ENCODE measurements around the gene TM9SF1.
"Not testable (repeated sequence)": the region's sequence is repeated elsewhere in the genome, so short reads cannot be mapped to it uniquely, and the experiment has no call there.

Gene TM9SF1

DNA sequence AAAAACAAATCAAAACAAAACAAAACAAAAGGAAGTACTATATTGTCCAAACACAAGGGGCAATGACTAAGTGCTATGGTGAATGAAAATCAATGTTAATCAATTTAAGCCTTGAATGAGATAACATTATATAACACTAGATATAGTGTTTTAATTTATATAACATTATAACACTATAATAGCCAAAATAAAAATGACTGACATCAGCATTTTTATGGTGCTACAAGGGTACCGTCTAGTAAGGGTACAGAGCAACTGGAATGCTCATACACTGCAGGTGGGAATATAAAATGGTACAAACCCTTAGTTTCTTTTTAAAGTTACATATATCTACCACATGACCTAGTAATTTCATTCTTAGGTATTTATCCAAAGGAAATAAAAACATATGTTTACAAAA, 31.2 kb upstream of the TM9SF1 start:
- DNase-seq (ENCODE audit: low spot score) = no peak

GRCh38 chr14:24224618-24225071, 29.4 kb upstream of the TM9SF1 start:
- DNase-seq (ENCODE audit: low spot score) = no peak

DNA sequence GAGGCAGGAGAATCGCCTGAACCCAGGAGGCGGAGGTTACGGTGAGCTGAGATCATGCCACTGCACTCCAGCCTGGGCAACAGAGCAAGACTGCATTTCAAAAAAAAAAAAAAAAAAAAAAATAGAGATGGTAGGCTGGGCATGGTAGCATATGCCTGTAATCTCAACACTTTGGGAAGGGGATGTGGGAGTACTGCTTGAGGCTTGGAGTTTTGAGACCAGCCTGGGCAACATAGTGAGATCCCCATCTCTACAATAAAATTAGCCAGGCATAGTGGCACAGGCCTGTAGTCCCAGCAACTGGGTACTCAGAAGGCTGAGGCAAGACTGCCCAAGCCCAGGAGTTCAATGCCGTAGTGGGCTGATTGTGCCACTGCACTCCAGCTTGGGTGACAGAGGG, 27.7 kb upstream of the TM9SF1 start:
- DNase-seq (ENCODE audit: low spot score) = not testable (repeated sequence)

DNA sequence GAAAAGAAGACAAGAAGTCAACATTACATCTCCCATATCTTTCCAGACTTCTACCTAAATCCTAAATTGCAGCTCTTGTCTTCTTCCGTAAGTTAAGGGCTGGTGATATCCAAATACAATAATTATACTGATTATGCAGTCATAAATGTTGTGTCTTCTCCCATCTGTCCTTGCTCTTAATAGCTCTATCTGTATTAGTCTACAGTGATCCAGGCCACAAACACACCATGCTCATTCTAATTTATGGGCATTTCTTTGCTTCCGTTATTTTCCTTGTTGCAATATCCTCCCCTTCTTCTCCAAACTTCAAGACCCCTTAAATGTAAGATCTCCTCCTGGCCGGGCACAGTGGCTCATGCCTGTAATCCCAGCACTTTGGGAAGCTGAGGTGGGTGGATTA, 24.3 kb upstream of the TM9SF1 start:
- no peak for DNase-seq (ENCODE audit: low spot score)

DNA sequence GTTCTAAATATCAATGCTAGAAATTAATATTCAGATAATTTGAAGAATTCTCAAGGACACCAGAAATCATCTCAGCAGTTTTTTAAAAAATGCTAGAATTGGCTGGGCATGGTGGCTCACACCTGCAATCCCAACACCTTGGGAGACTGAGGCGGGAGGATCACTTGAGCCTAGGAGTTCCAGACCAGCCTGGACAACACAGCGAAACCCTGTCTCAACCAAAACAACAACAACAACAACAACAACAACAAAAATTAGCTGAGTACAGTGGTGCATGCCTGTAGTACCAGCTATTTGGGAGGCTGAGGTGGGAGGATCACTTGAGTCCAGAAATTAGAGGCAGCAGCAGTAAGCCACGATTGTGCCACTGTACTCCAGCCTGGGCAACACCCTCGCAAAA, 23.8 kb upstream of the TM9SF1 start:
- no peak for DNase-seq (ENCODE audit: low spot score)

- DNase-seq (ENCODE audit: low spot score) = not testable (repeated sequence)
Observed at GRCh38 chr14:24216876-24217275, 21.6 kb upstream of the TM9SF1 start.

DNA sequence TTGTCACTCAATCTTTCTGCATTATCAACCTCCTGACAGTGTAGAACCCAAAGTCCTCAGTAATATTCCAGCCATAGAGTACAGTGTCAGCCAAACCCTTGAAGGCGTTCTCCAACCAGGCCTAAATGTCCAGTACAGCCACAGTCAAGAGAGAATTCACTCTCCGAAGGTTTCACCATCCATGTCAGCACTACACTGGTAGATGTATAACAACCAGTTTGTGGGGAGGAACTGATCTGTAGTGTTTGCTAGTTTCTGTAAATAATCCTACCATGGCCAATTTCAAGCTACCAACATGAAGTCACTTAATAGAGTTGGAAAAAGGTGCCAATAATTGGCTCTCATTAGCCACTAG, 21.1 kb upstream of the TM9SF1 start:
- no peak for DNase-seq (ENCODE audit: low spot score)

GRCh38 chr14:24215495-24216344, 20.5 kb upstream of the TM9SF1 start, which contains the start of gene MDP1:
Gene MDP1 (minus strand): TSS chr14:24216066. CDS start chr14:24215955, 111 bp downstream.
- DNase-seq (ENCODE audit: low spot score) = peak; percentile 90

DNA sequence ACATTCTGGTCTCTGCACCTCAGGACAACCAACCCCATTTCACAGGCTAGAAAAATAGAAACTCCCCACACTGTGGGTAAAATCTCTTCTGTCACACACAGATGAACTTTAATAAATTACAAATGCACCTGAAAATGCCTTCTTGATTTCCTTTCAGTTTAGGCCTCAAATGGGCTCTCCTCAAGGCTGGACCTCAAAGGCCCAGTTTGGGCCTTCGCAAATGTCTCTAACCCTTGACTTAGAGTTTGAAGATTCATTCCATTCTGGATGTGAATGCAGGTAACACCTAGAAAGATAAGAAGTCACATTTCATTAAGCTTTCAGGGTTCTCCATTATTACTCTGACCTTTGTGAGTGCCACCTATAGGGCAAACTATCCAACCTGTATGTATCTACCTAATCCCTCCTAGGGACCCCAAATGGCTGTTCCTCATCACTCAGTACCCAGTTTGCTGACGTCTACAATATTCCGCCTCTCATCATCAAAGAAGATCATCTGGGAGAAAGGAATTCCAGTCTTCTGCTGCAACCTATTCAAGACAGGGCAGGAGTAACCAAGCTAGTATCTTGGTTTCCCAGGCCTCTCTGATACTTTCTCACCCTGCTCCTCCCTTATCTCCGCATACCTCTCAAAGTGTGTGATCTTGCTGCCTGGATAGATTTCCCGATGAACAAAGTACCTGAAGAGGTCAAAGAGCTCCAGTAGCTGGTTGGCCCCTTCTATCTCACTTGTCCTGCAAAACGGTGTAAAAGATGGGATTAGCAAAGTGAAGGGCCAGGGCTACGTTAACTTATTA, 18.8 kb upstream of the TM9SF1 start:
- no peak for DNase-seq (ENCODE audit: low spot score)

- DNase-seq (ENCODE audit: low spot score) = peak; percentile 98
Observed at GRCh38 chr14:24212924-24213865, 18.0 kb upstream of the TM9SF1 start, which contains the start of gene CHMP4A. Gene CHMP4A (minus strand): TSS chr14:24213488. CDS start chr14:24213439, 49 bp downstream.

DNA sequence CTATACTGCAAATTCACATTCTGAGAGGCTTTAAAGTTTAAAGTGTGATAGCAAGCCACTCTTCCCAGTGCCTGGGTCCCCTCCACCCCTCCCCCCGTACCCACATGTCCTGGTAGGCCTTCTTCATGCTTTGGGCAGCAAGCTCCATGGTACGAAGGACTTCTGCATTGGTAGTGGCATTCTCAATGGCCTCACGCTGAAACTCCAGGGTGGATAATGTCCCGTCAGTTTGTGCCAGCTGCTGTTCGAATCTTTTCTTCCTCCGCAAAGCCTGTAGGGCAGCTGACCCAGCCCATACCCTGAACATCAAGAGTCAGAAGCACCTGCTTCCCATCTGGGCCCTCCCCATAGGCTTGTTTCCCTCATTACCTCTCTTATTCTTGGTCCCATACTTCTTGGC, 16.1 kb upstream of the TM9SF1 start:
- DNase-seq (ENCODE audit: low spot score) = no peak

DNA sequence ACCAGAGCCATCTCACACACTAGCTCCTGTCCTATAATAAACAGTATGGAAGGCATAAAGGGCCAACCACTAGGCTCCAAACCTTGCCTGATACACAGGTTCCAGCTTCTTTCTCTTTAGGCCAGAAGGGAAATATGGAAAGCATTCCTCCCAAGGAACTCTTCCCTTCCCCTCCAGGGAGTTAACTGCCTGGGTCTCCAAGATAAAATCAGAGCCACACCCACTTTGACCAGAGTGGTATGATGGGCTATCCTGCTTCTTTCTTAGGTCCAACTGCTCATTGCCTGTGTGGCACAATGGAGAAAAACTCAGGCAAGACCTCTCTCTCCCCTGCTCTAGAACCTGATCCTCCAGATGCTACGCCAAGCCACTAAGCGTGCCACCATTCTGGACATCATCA, 12.4 kb upstream of the TM9SF1 start:
- no peak for DNase-seq (ENCODE audit: low spot score)

DNA sequence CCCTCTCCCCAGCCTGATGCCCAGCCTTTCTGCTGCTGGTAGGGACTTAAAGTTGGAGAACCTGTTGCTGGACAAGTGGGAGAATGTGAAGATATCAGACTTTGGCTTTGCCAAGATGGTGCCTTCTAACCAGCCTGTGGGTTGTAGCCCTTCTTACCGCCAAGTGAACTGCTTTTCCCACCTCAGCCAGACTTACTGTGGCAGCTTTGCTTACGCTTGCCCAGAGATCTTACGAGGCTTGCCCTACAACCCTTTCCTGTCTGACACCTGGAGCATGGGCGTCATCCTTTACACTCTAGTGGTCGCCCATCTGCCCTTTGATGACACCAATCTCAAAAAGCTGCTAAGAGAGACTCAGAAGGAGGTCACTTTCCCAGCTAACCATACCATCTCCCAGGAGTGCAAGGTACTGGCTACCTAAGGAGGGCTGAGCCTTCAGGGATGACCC, 11.9 kb upstream of the TM9SF1 start:
- no peak for DNase-seq (ENCODE audit: low spot score)

GRCh38 chr14:24206260-24207103, 11.2 kb upstream of the TM9SF1 start:
- DNase-seq (ENCODE audit: low spot score) = no peak

- no peak for DNase-seq (ENCODE audit: low spot score)
Observed at GRCh38 chr14:24204163-24205146, 9.2 kb upstream of the TM9SF1 start.

GRCh38 chr14:24203249-24203886, 8.1 kb upstream of the TM9SF1 start:
- not testable (repeated sequence) for DNase-seq (ENCODE audit: low spot score)

DNA sequence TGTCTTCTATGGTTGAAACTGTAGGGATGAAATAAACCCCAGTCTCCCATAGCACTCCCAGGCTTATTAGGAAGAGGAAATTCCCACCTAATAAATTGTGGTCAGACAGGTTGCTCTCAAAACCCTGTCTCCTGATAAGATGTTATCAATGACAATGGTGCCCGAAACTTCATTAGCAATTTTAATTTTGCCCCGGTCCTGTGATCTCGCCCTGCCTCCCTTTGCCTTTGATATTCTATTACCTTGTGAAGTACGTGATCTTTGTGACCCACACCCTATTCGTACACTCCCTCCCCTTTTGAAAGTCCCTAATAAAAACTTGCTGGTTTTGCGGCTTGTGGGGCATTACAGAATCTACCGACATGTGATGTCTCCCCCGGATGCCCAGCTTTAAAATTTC, 7.3 kb upstream of the TM9SF1 start:
- DNase-seq (ENCODE audit: low spot score) = not testable (repeated sequence)

- no peak for DNase-seq (ENCODE audit: low spot score)
Observed at GRCh38 chr14:24198814-24199524, 3.7 kb upstream of the TM9SF1 start.

Data from activated CD4-positive, alpha-beta T cell treated with anti-CD3 and anti-CD28 coated beads, Interleukin-2, Interleukin-4, amounts not matched to agents 100 ng/mL and 50 ng/mL, durations not matched to agents 16 hours and 8 hours (primary cell).